ENCODE data around the gene ROCK2.
"Not testable (repeated sequence)": the region's sequence is repeated elsewhere in the genome, so short reads cannot be mapped to it uniquely, and the experiment has no call there.

ROCK2 gene

DNA sequence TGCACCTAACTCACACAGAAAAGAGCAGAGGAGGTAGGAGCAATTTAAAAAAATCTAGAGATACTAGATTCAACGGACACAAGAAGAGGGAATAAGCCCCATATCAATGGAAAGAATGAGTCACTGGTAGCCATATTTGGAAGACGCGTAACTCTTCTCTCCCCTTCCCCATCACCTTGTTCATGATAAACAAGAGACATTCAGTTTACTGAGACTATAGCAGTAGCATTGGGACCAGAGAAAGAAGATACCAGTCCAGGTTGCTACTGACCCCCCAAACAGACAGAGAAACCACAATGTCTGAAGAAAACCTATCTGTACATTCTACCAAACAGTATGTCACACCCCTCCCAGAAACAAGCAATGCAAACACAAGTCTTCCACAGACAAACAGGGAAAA, 108.1 kb downstream of the ROCK2 start:
- DNase-seq (ENCODE audit: low read depth in 2 of 2), result no peak

- no peak for DNase-seq (ENCODE audit: low read depth in 2 of 2)
These were observed 108.9 kb downstream of the ROCK2 start for GRCh38 chr2:11235583-11235982.

DNA sequence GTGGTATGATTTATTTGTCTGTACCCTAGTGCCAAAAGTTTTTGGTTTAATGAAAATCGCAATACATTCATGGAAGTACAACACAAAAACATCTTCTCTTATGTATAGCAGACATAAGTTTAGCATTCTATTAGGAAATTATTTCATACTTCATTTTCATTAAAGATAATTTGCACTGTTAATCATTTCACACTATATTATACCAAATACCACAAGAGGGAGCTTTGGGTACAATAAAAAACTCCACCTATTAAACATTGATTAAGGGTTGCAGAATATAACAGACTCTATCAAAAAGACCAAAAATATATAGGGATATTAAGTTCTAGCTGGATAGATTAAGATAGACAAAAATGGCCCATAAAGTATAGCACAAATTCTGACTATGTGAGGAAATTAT, 110.1 kb downstream of the ROCK2 start:
- no peak for DNase-seq (ENCODE audit: low read depth in 2 of 2)

DNA sequence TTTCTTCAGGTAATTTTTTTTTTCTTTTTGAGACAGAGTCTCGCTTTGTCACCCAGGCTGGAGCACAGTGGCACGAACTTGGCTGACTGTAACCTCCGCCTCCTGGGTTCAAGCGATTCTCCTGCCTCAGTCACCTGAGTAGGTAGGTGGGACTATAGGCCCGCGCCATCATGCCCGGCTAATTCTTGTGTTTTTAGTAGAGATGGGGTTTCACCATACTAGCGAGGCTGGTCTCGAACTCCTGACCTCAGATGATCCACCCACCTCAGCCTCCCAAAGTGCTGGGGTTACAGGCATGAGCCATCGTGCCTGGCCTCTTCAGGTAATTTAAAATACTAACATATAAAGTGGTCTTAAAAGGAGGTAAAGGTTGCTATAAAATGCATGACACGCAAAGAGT, 113.2 kb downstream of the ROCK2 start:
- DNase-seq (ENCODE audit: low read depth in 2 of 2), result not testable (repeated sequence)

- DNase-seq (ENCODE audit: low read depth in 2 of 2), result no peak
These were observed 115.7 kb downstream of the ROCK2 start for GRCh38 chr2:11228692-11229091.

- DNase-seq (ENCODE audit: low read depth in 2 of 2), result no peak
These were observed 116.8 kb downstream of the ROCK2 start for GRCh38 chr2:11227595-11227994.

DNA sequence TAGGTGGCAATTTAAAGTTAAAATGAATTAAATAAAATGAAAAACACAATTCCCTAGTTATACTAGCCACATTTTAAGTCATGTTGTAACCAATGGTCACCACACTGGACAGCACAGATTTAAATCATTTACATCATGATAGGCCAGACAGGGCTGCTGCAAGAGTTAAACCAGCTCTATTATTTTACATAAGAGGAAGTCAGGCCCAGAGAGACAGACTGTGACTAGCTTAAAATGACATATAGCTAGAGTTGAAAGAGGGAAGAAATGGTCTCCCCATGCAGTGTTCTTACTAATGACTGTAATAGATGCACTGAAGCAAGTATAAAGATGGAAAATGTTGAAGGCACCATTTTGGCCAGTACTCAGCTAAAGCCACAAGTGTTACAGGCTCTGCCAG, 119.5 kb downstream of the ROCK2 start:
- no peak for DNase-seq (ENCODE audit: low read depth in 2 of 2)

DNA sequence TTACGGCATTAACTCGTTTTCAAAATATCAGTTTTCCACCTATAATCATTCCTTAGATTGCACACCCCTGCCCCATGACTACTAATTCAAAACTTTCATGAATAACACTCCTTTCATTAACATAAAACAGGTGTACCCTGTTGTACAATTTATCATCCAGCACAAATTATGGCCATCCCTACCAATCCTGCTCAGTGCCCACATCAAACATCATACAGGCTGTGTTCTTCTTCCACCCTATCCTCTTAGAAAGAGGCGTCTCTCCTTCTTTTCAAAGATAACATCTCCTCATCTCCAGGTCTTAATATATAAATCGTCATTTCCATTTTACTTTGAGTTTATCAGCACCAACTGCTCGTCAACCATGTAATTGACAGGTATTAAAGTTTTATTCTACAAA, 121.6 kb downstream of the ROCK2 start:
- DNase-seq (ENCODE audit: low read depth in 2 of 2), result no peak

DNA sequence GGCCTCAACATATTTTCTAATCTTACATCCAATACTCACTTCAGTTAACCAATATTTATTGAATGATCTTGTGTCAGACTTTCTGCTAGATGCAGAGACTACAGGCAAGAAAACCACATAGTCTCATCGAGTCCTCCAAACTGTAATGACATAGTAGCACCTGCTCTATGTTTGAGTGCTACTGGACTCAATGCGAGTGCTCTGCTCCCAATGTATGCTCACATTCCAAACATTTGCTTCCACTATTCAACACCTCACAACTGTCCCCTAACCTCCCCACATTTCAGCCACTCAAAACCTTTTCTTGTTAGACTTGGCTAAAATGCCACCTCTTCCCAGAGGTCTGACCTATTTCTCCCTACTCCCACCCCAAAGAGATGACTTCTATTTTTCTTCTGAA, 124.0 kb downstream of the ROCK2 start:
- no peak for DNase-seq (ENCODE audit: low read depth in 2 of 2)

DNA sequence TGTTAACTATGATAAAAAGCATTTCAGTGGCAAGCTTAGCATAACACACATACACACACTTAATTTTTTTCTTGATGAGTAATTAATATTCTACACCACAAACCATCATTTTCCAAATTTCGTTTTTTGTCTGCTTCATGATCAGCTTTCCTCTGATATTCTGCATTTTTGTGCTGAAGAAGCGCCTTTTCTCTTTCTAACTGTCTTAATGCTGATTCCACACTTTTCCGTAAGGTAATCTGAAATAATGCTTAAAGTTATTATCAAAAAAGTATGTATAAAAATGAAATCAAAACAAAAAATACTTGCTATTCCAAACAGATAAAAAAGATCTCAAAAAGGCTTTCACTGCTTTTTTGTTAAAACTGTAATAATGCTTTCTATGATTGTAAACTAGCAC, 129.0 kb downstream of the ROCK2 start:
- no peak for DNase-seq (ENCODE audit: low read depth in 2 of 2)

DNA sequence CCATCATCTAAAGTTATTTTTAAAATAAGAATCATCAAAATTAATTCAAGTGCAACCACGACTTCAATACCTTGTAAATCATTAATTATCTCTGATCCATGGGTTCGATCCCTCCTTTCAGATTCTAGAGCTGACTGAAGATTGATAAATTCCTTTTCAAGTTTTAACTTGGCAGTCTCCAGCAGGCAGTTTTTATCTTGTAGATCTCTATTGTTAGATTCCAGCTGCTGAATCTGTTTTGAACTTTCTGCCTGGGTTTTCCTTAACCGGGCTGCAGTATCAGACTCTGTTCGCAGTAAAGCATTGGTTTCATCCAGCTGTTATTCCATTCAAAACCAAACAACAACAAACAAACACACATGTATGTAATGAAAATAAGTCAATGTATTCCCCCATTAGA, 129.7 kb downstream of the ROCK2 start:
- DNase-seq (ENCODE audit: low read depth in 2 of 2), result no peak

DNA sequence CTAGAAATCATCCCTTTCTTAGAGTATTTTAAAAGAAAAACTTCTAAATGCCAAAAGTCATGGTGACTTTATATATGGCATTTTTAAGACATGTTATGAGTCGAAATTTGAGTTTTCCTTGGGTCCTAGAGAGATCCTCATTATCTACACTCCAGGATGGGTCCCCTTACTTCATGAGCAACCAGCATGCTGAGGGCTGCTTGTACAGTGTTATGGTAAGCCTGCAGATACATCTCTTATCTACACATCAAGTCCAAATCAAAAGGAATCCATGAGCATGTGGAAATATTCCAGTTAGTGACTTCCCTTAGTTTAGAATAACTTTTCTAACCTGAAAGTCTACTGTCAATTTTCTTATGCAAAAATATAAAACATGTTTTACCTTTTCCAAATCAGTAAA, 130.5 kb downstream of the ROCK2 start:
- no peak for DNase-seq (ENCODE audit: low read depth in 2 of 2)

DNA sequence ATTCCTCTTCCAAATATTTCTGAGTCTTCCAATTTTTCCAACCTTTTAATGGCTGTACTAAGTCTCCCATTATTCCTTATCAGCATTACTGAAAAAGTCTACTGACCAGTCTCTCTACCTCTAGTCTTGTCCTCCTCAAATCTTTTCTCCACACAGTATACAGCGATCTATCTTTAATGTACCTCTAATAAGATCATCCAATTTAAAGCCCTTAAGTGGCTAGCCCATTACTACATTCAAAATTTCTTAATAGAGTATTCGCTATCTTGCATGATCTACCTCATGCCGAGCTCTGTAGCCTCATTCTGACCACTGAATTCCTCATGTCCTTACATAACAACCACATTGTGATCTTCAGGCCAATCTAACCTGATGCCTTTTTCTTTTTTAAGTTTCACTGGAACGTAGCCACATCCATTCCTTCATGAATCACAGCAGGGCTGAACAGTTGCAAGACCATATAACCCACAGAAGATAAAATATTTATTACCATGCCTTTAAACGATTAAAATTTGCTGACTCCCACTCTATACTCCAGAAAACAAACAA, 131.3 kb downstream of the ROCK2 start:
- DNase-seq (ENCODE audit: low read depth in 2 of 2), result no peak

GRCh38 chr2:11212645-11213044, 131.8 kb downstream of the ROCK2 start:
- no peak for DNase-seq (ENCODE audit: low read depth in 2 of 2)

GRCh38 chr2:11208083-11208482, 136.4 kb downstream of the ROCK2 start:
- no peak for DNase-seq (ENCODE audit: low read depth in 2 of 2)

- DNase-seq (ENCODE audit: low read depth in 2 of 2), result no peak
These were observed 141.0 kb downstream of the ROCK2 start for GRCh38 chr2:11203480-11203879.

DNA sequence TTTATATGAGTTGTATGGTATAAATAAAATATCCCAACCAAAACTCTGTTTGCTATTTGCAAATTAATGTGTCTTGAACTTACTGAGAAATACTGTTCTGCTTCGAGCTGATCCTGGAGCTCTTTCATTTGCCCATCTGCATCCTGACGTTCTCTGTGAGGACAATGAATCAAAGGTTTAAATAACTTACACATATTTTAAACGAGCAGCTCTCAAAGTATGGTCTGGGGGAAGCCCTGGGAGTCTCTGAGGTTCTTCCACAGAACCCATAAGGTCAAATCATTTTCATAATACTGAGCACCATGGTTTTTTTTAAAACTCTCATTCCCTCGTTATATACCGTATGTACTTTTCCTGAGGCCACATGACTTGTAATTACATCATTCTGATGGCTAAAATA, 142.5 kb downstream of the ROCK2 start:
- DNase-seq (ENCODE audit: low read depth in 2 of 2), result no peak

DNA sequence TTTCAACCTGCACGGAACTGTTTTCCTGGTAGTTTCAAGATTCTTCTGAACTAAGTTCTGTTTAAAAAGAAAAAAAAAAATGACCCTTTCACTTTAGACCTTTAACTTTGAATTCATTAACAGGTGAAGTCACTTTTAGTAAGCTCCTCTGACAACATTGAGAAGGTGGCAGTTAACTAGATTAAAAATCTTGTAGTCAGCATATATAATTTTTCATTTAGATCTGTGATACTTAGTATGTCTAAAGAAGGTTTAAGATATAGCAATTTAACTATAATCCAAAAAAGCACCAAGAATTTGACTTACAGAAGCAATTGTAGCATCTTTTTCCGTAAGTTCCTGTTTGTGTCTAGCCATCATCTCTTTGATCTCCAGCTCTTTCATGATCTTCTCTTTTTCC, 143.8 kb downstream of the ROCK2 start:
- no peak for DNase-seq (ENCODE audit: low read depth in 2 of 2)

GRCh38 chr2:11196246-11196645, 148.2 kb downstream of the ROCK2 start:
- no peak for DNase-seq (ENCODE audit: low read depth in 2 of 2)

GRCh38 chr2:11187731-11188130, 156.7 kb downstream of the ROCK2 start:
- DNase-seq (ENCODE audit: low read depth in 2 of 2), result no peak

DNA sequence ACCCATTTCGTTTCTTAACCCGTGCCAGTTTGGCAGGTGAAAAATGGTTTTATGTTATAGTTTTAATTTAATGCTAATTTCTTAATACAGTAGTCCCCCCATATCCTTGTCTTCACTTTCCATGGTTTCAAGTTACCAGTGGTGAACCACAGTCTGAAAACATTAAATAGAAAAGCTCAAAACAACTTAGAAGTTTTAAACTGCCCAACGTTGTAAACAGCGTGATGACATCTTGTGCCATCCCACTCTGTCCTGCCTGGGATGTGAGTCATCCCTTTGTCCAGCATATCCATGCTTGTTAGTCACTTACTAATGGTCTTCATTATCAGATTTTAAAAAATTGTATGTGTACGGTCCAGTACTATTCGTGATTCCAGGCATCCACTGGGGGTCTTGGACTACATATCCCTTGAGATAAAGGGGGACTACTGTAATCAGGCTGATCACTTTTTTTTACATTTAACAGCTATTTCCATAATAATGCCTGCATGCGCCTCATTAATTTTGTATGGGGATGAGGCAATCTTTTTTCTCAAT, 157.3 kb downstream of the ROCK2 start:
- no peak for DNase-seq (ENCODE audit: low read depth in 2 of 2)

DNA sequence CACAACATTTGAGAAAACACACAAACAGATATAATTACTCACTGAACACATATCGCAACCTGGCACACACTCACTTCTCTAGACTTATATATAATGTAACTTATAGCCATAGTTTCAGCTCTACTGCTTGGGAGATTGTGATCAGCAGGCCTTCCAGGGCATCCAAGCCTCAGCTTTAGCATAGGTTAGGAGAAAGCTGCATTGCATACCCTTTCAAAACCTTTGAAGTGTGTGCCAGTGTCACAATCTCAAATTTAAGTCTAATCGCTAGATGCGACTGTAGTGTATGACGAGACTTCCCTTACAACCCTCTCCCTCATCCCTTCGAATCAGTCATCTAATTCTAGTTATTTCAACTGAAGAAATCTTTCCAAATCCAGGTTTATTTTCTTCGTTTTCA, 158.3 kb downstream of the ROCK2 start:
- no peak for DNase-seq (ENCODE audit: low read depth in 2 of 2)

GRCh38 chr2:11182951-11183350, 161.5 kb downstream of the ROCK2 start:
- no peak for DNase-seq (ENCODE audit: low read depth in 2 of 2)

- DNase-seq (ENCODE audit: low read depth in 2 of 2), result no peak
These were observed 163.8 kb downstream of the ROCK2 start for GRCh38 chr2:11180653-11181052.

Data from stimulated activated CD4-positive, alpha-beta T cell treated with anti-CD3 and anti-CD28 coated beads, Interleukin-12 subunit alpha, Interleukin-12 subunit beta, amount 100 ng/mL, for 24 hours (primary cell).